Activated T-cell treated with anti-CD3 and anti-CD28 coated beads, Interleukin-2, amount 50 U/mL, for 1 hour (primary cell): ENCODE data around the gene SPACA7.
"Not testable (repeated sequence)": the region's sequence is repeated elsewhere in the genome, so short reads cannot be mapped to it uniquely, and the experiment has no call there.

ENCODE experiments used
- DNase-seq: peaks from one replicate; pipeline ENCODE4 v3.0.0-alpha.2; 2020

Gene SPACA7

DNA sequence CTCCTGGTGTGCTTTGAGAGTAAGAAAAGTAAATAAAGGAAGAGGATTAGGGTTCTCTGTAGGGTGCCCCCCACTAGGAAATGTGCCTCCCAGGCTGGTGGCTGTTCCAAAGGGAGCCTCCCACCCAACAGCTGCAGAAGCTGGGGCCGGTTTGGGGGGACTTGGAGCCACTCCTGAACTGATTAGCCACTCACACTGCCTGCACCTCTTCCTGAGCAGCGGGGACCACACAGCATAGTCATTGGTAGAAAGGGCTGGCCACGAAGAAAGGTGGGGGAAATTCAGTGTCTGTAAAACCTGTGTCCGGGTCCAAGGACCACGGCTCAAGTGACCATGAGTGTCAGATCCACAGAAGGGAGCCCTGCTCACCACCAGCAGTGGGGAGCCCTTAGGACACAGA lies 55.6 kb downstream of the SPACA7 start:
- no peak for DNase-seq

DNA sequence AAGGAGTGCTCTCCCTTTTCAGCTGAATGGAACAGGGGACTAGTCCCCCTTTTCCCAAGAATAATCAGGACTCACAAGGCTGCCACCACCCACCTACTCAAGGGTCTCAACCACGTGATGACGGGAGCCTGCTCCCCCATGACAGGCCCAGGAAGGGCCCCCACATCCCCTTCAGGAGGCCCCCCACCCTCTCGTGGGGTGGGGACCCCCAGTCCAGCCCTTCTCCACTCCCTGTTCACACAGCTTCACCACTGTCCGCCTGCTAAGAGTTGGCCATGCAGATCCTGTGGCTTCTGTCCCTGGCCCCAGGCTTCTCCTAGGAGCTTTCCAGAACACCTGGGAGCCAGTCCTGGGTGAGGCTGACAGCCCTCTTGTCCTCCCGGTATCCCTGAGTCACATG lies 56.6 kb downstream of the SPACA7 start:
- DNase-seq, result not testable (repeated sequence)

- DNase-seq, result not testable (repeated sequence)
Measured at GRCh38 chr13:112433517-112433916, 57.4 kb downstream of the SPACA7 start.

DNA sequence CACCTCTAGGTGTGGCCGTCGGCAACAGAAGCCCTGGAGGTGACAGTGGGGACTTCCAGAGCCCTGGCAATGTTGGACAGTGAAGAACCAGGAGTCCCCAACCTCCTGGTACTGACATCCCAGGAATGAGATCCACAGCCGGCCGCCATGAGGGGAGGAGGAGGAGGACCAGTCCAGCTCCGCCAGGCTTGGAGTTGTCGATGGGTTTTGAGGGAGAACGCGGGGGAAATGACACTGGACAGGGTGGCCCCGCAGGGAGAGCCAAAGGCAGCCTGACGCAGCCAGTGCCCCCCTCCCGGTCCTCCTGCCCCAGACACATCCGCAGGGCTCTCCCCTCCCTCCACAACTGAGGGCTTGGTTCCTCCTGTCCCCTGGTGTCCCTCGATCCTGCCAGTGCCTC lies 57.9 kb downstream of the SPACA7 start:
- no peak for DNase-seq

GRCh38 chr13:112434937-112435523 lies 58.9 kb downstream of the SPACA7 start:
- no peak for DNase-seq

DNA sequence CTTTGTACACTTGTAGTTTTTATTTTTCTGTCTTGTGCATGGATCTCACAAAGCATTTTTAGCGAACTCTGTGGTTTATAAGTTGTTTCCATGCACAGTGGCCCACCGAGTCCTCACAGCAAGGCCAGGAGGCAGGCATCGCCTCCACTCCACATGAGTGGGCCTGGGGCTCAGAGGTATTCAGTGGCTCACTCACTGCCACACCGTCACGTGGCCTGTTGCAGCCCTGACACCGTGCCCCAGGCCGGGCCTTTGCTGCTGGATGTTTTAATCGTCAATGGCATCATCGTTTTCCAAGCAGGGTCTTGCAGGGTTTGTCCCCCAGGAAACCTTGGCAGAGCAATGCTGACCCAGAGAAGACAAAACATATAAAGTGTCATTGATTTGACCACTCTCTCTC lies 59.8 kb downstream of the SPACA7 start:
- DNase-seq, result no peak

DNA sequence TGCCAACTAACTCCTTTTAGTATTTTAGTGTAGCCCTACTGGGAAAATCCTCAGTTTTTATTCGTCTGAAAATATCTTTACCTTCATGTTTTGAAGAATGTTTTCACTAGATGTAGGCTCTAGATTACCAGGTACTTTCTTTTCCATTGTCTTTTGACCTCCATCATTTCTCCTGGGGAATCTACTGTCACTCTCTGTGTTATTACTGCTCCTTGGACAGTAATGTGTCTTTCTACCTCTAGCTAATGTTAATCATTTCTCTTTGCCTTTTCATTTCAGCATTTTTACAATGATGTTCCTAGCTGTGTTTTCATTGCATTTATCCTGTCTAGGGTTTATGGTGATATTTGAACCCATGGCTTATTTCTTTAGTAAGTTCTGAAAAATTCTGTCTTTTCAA lies 61.9 kb downstream of the SPACA7 start:
- DNase-seq, result no peak

GRCh38 chr13:112438515-112438914 lies 62.4 kb downstream of the SPACA7 start:
- DNase-seq, result no peak

GRCh38 chr13:112441226-112441625 lies 65.1 kb downstream of the SPACA7 start:
- DNase-seq, result no peak

DNA sequence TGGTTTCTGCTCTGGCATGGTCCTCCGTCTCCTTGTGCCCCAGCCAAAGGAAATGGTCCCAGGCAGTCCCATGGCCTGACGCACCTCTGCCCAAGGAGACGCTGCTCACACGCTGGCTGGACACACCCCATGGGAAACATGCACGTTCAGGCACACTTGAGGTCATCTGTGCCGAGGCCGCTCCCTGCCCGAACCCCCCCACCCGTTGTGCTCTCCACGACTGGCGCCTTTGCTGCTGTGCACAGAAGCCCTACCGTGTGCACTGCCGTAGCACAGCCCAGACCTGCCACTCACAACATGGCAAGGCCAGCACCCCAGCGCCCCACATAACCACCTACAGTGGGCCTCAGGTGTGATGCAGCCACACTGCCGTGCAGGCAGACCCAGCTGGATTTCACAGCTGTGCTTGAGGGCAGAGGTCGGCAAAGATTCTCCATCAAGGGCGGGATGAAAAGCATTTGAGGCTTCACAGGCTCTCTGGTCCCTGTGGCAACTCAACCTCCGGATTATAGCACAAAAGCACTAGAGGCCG lies 65.7 kb downstream of the SPACA7 start:
- DNase-seq, result no peak

DNA sequence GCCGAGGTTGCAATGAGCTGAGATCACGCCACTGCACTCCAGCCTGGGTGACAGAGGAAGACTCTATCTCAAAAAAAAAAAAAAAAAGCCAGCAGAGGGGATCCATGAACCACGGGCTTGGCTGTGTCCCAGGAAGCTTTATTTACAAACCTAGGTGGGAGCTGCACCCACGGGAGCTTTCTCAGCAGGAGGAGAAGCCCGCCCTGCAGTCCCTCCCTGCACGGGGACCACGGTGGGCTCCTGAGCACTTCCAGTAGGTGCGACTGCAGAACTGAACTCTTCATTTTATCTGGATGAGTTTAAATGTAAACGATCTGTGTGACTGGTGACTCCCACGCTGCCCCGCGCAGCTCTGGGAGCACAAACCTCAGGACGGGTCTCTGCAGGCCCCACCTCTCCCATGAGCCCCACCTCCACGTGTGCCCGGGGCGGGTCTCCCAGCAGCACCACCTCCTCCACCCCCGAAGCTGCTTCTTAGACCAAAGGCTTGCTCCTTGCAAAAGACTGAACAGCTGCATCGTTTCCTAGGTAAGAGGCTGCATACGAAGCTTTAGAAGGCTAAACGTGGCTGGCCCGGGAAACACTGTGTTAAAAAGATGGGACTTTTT lies 66.4 kb downstream of the SPACA7 start:
- no peak for DNase-seq

DNA sequence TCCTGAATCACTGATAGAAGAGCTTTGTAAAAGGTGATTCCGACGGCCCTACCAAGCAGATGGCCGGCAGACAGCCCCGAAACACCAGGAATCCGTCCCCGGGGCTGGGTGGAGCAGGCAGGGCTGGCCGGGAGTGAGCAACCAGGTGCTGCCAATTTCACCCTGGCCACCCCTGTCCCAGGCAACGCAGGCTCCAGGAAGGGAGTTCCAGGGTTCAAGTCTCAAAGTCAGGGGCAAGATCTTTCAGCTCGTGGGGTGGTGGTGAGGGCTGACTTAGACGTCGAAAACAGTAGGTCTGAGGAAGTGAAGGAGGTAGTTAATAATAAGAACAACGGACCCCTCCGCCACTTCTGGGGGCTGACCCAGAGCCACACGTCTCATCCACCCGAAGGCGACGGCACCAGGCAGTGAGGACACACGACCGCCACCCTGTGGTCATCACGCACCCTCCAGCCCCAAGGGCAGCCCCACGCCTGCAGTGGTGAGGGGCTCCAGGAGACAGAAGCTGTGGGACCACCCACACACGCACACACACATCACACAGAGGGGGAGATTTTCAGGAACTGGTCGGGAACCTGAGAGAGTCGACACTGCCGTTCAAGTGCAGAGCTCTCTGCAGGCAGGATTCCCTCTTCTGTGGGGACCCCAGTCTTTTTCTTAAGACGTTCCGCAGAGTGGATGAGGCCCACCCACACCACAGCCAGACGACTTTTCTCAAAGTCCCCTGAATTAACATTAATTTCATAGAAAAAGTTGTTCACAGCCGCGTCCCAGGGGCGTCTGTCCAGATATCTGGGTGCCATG lies 67.2 kb downstream of the SPACA7 start:
- no peak for DNase-seq

- peak; percentile 47 for DNase-seq
Measured at GRCh38 chr13:112443995-112444311, 67.8 kb downstream of the SPACA7 start.

DNA sequence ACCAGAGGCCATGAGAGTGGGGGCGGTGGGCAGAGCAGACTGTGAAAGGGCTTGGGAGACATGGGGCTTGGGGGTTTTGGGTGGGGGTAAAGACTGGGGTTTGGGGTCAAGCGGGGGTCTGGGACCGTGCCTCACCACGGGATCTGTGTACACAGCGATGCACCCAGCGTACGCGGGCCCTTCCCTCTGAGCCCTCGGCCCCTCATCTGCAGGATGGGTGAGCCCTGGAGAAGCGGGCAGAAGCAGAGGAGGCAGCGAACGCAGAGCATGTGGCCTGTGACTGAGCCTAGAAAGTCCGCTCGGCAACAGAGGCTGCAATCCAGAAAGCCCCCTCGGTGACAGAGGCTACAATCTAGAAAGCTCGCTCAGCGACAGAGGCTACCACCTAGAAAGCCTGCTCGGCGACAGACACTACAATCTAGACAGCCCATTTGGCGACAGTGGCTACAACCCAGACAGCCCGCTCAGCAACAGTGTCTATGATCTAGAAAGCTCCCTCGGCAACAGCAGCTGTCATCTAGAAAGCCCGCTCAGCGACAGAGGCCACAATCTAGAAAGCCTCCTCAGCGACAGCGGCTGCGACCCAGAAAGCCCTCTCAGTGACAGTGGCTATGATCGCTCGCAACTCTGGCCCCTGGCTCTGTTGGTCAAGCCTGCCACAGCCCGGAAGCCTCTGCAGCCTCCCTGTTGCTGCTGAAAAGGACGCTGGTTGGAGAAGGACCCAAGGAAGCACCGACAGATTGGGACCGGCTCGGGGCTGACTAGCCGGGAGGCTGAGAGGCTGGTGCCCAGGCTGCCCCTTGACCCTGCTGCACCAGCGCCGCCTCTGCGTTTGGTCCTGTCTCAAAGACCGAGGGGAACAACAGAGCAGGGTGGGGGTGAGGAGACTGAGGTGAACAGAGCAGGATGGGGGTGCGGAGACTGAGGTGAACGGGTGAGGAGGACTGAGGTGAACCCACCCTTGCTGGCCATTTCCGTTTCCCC lies 68.6 kb downstream of the SPACA7 start:
- no peak for DNase-seq

GRCh38 chr13:112445411-112446271 lies 69.5 kb downstream of the SPACA7 start:
- DNase-seq, result no peak

GRCh38 chr13:112446347-112446861 lies 70.2 kb downstream of the SPACA7 start:
- no peak for DNase-seq

DNA sequence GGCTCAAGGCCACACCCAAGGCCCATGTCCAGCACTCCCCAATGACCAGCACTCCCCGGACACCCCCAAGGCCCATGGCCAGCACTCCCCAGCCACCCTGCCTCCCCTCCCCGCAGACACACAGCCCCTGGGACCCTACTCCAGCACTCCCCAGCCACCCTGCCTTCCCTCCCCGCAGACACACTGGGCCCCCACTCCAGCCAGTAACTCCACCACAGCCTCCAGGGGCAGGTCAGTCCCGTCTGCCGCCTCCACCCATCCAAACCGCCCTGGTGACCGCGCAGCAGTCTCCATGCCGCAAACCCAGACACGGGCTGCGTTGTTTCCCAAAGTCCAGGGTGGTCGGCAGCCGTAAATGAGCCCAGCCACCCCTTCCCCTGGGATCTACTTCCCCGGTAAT lies 70.7 kb downstream of the SPACA7 start:
- no peak for DNase-seq

DNA sequence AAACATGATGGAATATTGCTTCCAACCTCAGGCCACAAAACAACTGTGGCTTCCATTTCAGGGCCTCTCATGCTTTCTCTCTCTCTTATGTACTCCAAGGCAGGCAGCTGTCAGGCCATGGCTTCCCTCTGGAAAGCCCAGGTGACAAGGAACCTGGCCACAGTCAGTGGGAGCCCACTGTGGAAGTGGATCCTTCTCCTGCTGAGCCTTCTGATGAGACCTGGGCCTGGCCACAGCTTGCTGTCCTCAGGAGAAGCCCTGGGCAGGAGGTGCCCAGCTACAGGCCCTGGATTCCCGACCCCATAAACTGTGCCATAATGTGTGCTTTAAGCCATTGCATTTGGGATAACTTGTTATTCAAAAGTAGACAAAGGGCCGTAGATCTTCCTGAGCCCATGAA lies 71.2 kb downstream of the SPACA7 start:
- no peak for DNase-seq

DNA sequence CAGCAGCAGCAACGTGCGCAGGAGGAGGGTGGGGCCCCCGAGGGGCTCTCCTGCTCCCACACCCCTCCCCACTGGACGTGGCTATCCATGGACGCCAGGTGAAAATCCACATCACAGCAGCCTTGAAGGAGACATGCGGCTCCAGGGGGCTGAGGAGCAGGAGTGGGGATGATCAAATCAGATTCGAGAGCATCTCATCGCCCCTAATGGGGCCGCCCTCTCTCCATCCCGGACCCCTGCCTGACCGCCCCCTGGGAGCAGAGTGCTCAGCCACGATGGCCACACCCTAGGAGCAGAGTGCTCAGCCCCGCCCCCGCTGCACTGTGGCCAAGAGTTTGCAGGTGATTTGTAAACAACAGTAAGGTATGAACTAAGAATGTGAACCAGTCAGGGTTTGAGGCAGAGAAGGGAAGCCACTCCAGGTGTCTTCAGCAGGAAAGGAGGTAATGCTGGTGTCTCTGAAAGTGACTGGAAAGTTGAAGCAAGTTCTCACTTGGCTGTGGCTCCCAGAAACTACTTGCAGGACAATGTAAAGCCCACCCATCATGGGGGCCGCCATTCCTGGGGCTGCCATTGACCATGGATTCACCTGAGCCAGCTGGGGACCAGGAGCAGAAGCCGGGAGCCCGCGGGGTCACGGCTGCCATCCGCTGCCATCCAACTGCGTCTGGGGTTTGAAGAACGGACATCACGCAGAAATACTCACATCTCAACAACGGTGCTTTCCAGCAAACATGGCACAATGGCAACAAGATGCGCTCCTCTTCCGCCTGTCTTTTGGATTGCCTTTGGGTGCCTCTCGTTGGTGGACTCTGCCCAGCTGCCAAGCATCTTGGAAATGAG lies 71.8 kb downstream of the SPACA7 start:
- no peak for DNase-seq

DNA sequence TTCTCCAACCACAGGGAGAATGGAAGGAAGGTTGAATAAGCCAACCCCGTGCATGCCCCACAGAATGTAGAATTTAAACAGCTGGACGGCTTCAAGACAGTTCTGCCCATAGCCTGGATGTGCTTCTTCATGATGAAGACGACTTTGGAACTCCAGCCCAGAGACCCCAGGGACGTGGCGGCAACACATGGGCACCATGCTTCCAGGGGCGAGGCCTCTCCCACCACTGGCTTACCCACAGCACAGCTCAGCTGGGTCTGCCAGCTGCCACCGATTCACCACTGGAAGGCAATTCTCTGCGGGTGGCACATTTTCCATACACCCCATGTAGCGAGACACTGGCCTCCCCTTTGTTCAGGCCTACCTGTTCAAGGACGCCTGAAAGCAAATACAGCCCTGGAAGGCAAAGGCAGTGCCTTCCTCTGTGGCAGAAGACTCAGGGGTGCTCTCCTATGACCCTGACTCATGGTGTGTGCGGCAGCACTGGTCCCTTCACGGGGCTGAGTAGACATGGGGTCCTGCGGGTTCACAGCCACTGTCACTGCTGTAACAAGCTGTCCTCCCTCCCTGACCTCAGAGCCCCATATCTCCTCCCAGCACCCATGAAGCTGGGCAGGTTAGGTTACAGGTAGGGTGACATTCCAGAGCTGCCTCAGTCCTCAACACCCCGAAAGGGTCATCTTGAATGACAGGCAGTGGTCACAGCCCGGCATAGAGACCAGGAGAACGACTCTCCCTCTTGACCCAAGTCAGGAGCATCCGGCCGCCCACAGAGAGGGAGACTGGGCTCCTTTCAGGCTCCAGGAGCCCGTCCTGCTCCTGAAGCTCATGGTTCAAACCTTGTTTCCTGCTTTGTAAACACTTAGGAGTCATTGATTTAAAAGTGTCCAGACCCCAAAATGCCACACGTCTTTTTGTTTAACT lies 72.7 kb downstream of the SPACA7 start:
- no peak for DNase-seq
